H1 (cell line): ENCODE results near the gene ARHGAP8. TPM values are rescaled to one million over a fixed set of nuclear protein-coding genes. Genes with fewer than 3 reads are reported as not detected.
"Not testable (repeated sequence)": the region's sequence is repeated elsewhere in the genome, so short reads cannot be mapped to it uniquely, and the experiment has no call there.

Experiments used
- CTCF ChIA-PET: fragments of 300-600 bp; sonication (Branson Sonifier 250); formaldehyde crosslinking; loops from one replicate; lab custom pipeline; 2021; ENCODE audit not compliant: partially characterized antibody; lab: Charles Lee
- POLR2A ChIA-PET: fragments of 300-600 bp; sonication (Branson Sonifier 250); formaldehyde crosslinking; loops from one replicate; lab custom pipeline; 2021; ENCODE audit warnings: inconsistent platforms; ENCODE audit not compliant: partially characterized antibody; lab: Charles Lee
- DNase-seq, 2 experiments: peaks; one replicate each; pipeline versions ENCODE4 v3.0.0 to v3.0.0-alpha.2; 2010 to 2022; ENCODE audit warnings: low spot score in 2 of 2, low read depth in 1 of 2, mixed read lengths in 1 of 2
- FAIRE-seq: peaks from 2 replicates; lab custom pipeline; 2011; peaks lifted over from hg19 to GRCh38; lab: Jason Lieb, UNC
- H2AFZ ChIP-seq: 2 replicates; pipeline ENCODE4 v1.8.1; 2012; ENCODE audit warnings: low read length, inconsistent platforms
- H2AK5ac ChIP-seq: 2 replicates; pipeline ENCODE4 v1.6.1; 2013; ENCODE audit warnings: low read depth, low read length
- H2BK120ac ChIP-seq: replicated peaks from 2 replicates; pipeline ENCODE3; 2013; ENCODE audit warnings: low read depth, low read length, inconsistent platforms
- H2BK12ac ChIP-seq: 2 replicates; pipeline ENCODE4 v1.6.1; 2013; ENCODE audit warnings: low read depth, low read length
- H2BK15ac ChIP-seq: 2 replicates; pipeline ENCODE4 v1.6.1; 2013; ENCODE audit warnings: low read length
- H2BK20ac ChIP-seq: 2 replicates; pipeline ENCODE4 v1.6.1; 2013; ENCODE audit warnings: low read length
- H2BK5ac ChIP-seq: 2 replicates; pipeline ENCODE4 v1.6.1; 2013; ENCODE audit warnings: low read depth, low read length
- H3K14ac ChIP-seq: 2 replicates; pipeline ENCODE4 v1.6.1; 2013; ENCODE audit warnings: inconsistent platforms; ENCODE audit not compliant: insufficient read length
- H3K18ac ChIP-seq: 2 replicates; pipeline ENCODE4 v1.6.1; 2013; ENCODE audit warnings: low read length; ENCODE audit errors: extremely low read depth
- H3K23ac ChIP-seq: 2 replicates; pipeline ENCODE4 v1.6.1; 2013; ENCODE audit warnings: inconsistent platforms; ENCODE audit not compliant: insufficient read length
- H3K23me2 ChIP-seq: 2 replicates; pipeline ENCODE4 v1.6.1; 2013; ENCODE audit warnings: low read depth, low read length
- H3K27ac ChIP-seq: 2 replicates; pipeline ENCODE4 v1.6.1; 2011; ENCODE audit warnings: low read depth, low read length, inconsistent platforms
- H3K27me3 ChIP-seq, 4 experiments: replicated peaks in 1 of 4; 1 replicate in 1 of 4; 2 replicates in 3 of 4; pipeline versions ENCODE4 v1.6.1 to v1.8.1; 2011 to 2013; ENCODE audit warnings: low read length in 3 of 4, mild to moderate bottlenecking in 3 of 4, inconsistent platforms in 2 of 4, mixed read lengths in 2 of 4, moderate library complexity in 1 of 4; ENCODE audit not compliant: control insufficient read depth in 3 of 4, insufficient read depth in 3 of 4; ENCODE audit errors: extremely low read depth in 1 of 4
- H3K36me3 ChIP-seq, 4 experiments: 2 replicates each; pipeline versions ENCODE4 v1.6.1 to v1.8.1; 2011 to 2013; ENCODE audit warnings: mild to moderate bottlenecking in 4 of 4, low read length in 3 of 4, moderate library complexity in 2 of 4, control low read depth in 1 of 4, inconsistent platforms in 1 of 4; ENCODE audit not compliant: insufficient read depth in 4 of 4, control insufficient read depth in 2 of 4
- H3K4ac ChIP-seq: replicated peaks from 2 replicates; pipeline ENCODE3; 2013; ENCODE audit warnings: low read length, low read depth, mixed read lengths, inconsistent platforms; ENCODE audit not compliant: insufficient read length
- H3K4me1 ChIP-seq, 4 experiments: replicated peaks in 1 of 4; 1 replicate in 1 of 4; 2 replicates in 3 of 4; pipeline versions ENCODE4 v1.6.1 to v1.8.1; 2011 to 2013; ENCODE audit warnings: low read length in 3 of 4, inconsistent platforms in 2 of 4, mixed read lengths in 1 of 4; ENCODE audit not compliant: insufficient read depth in 4 of 4, control insufficient read depth in 3 of 4
- H3K4me2 ChIP-seq, 2 experiments: 2 replicates each; pipeline versions ENCODE4 v1.6.1 to v1.8.1; 2011 to 2013; ENCODE audit warnings: low read depth in 2 of 2, low read length in 2 of 2, control low read depth in 1 of 2, inconsistent platforms in 1 of 2, mild to moderate bottlenecking in 1 of 2; ENCODE audit not compliant: insufficient read depth in 1 of 2
- H3K4me3 ChIP-seq, 4 experiments: fragments of 200-600, 300-600 bp in 1 of 4; sonication (generic), shearing (Covaris generic), sonication (Bioruptor Twin) in 1 of 4; 2 replicates each; pipeline versions ENCODE4 v1.5.1 to v1.8.1; 2011 to 2016; ENCODE audit warnings: low read length in 4 of 4, low read depth in 3 of 4, control low read depth in 2 of 4, inconsistent platforms in 2 of 4, mild to moderate bottlenecking in 2 of 4, mixed read lengths in 1 of 4, moderate library complexity in 1 of 4; ENCODE audit not compliant: insufficient read depth in 2 of 4; ENCODE audit errors: extremely low read depth in 1 of 4
- H3K56ac ChIP-seq: replicated peaks from 2 replicates; pipeline ENCODE3; 2013; ENCODE audit warnings: low read depth, mild to moderate bottlenecking, mixed read lengths, low read length, inconsistent platforms; ENCODE audit not compliant: insufficient read length
- H3K79me1 ChIP-seq: 2 replicates; pipeline ENCODE4 v1.6.1; 2013; ENCODE audit warnings: low read depth, low read length, control low read depth
- H3K79me2 ChIP-seq, 2 experiments: 2 replicates each; pipeline versions ENCODE4 v1.6.1 to v1.8.1; 2012 to 2013; ENCODE audit warnings: low read length in 2 of 2, mild to moderate bottlenecking in 2 of 2, inconsistent platforms in 1 of 2; ENCODE audit not compliant: insufficient read depth in 2 of 2, control insufficient read depth in 1 of 2
- H3K9ac ChIP-seq, 4 experiments: replicated peaks in 1 of 4; 1 replicate in 1 of 4; 2 replicates in 3 of 4; pipeline versions ENCODE4 v1.6.1 to v1.8.1; 2011 to 2013; ENCODE audit warnings: low read depth in 3 of 4, low read length in 3 of 4, control low read depth in 2 of 4, mild to moderate bottlenecking in 2 of 4, moderate library complexity in 2 of 4, inconsistent platforms in 1 of 4; ENCODE audit errors: extremely low read depth in 1 of 4
- H3K9me3 ChIP-seq, 2 experiments: 2 replicates each; pipeline versions ENCODE4 v1.6.1 to v1.8.1; 2012 to 2013; ENCODE audit warnings: mild to moderate bottlenecking in 2 of 2, moderate library complexity in 2 of 2, control low read depth in 1 of 2, inconsistent platforms in 1 of 2, low read depth in 1 of 2, low read length in 1 of 2, mixed read lengths in 1 of 2; ENCODE audit not compliant: insufficient read depth in 2 of 2
- H4K20me1 ChIP-seq, 2 experiments: replicated peaks in 1 of 2; 2 replicates each; pipeline versions ENCODE3 to v1.8.1; 2011 to 2013; ENCODE audit warnings: inconsistent platforms in 2 of 2, low read length in 2 of 2, mild to moderate bottlenecking in 1 of 2; ENCODE audit not compliant: insufficient read depth in 2 of 2, control insufficient read depth in 1 of 2
- H4K5ac ChIP-seq: 2 replicates; pipeline ENCODE4 v1.6.1; 2013; ENCODE audit warnings: low read length, low read depth, mixed read lengths, inconsistent platforms; ENCODE audit not compliant: insufficient read length
- H4K8ac ChIP-seq: 2 replicates; pipeline ENCODE4 v1.8.0; 2013; ENCODE audit warnings: mild to moderate bottlenecking, moderate library complexity, low read length, inconsistent platforms; ENCODE audit not compliant: insufficient read depth; ENCODE audit errors: extremely low read depth
- H4K91ac ChIP-seq: replicated peaks from 2 replicates; pipeline ENCODE3; 2013; ENCODE audit warnings: low read length, mixed read lengths, inconsistent platforms; ENCODE audit not compliant: insufficient read length
- WGBS, 2 experiments: shearing (Covaris generic) in 1 of 2; methylation state at CpG; one replicate each; pipeline versions ENCODE4 v1.1.6 to v1.1.7; 2013 to 2015; ENCODE audit warnings: low lambda C conversion rate in 2 of 2, mixed read lengths in 2 of 2, inconsistent platforms in 1 of 2, low coverage in 1 of 2, missing lambda C conversion rate in 1 of 2; ENCODE audit not compliant: insufficient replicate concordance in 2 of 2, insufficient coverage in 1 of 2, insufficient read length in 1 of 2; ENCODE audit errors: extremely low coverage in 1 of 2, missing lambda C conversion rate in 1 of 2; 5-methylcytosine and 5-hydroxymethylcytosine counted together
- polyA plus RNA-seq, 7 experiments: library from polyadenylated mRNA; depleted of rRNA in 3 of 7; stranded (reverse) in 5 of 7; unstranded in 2 of 7; fragments of >200 nt in 5 of 7; fragments of 200-250 nt in 2 of 7; gene quantifications; 1 replicate in 5 of 7; 2 replicates in 1 of 7; 4 replicates in 1 of 7; pipeline versions ENCODE4 v1.2.1 to v1.2.3, GENCODE V29; 2011 to 2013; ENCODE audit warnings: missing spikeins in 2 of 7, mixed read lengths in 2 of 7
- total RNA-seq: library from RNA; stranded (reverse); fragmentation: NEBNext Ultra II Directional; extraction: Animal tissue kit (Norgen Biotek cat#: 25700); gene quantifications from 2 replicates; pipeline ENCODE4 v1.2.1, GENCODE V29; 2021

Gene ARHGAP8
- total and polyA plus RNA-seq, 2 of the 8 experiments (the other 6 are each of a cell fraction or from before 2014, with no cell fraction given): 35.6 to 47.7 TPM

DNA sequence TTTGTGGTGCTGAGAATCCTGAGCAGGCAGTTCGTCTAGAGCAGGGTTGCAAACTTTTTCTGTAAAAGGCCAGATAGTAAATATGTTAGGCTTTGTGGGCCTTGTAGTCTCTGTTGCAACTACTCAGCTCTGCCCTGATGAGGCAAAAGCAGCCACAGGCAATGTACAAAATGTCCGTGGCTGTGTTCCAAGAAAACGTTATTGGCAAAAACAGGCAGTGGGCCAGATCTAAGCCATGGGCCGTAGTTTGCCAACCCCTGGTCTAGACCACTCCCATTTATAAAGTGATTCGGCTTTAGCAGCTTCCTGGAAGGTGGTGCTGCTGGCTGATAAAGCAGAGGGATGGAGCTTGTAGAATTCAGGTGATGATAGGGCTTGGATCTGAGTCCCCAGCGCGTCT, 106.4 kb downstream of the ARHGAP8 start:
- H2BK12ac ChIP-seq, H3K23me2 ChIP-seq, H3K4me3 ChIP-seq, H3K9ac ChIP-seq, H2AK5ac ChIP-seq, H3K14ac ChIP-seq, H4K91ac ChIP-seq, H3K4me1 ChIP-seq, FAIRE-seq, H2AFZ ChIP-seq, H2BK5ac ChIP-seq, H3K79me2 ChIP-seq, H4K20me1 ChIP-seq, H3K56ac ChIP-seq, H3K79me1 ChIP-seq, H3K27me3 ChIP-seq, H3K27ac ChIP-seq, H4K8ac ChIP-seq, H2BK15ac ChIP-seq, H3K23ac ChIP-seq, H2BK20ac ChIP-seq, H2BK120ac ChIP-seq, H4K5ac ChIP-seq, H3K4ac ChIP-seq, H3K9me3 ChIP-seq, H3K36me3 ChIP-seq, H3K18ac ChIP-seq, DNase-seq, H3K4me2 ChIP-seq: not testable (repeated sequence)
- ChIA-PET CTCF (interaction anchor here (1.1 to 2.0 kb wide), 5 partner anchors 11 to 31 kb away, joined by 3 to 6 read pairs (median 4); no protein-coding TSS in a partner anchor), POLR2A (interaction anchor here (1.2 kb wide), 1 partner anchor 10 kb away, joined by 3 read pairs; no protein-coding TSS in a partner anchor)
- WGBS, 2 experiments: 85% methylated on average over 7 of the region's 7 CpGs; no CpG with 5 or more reads in 1 of the 2 experiments
